Natural killer cell (primary cell): Measurements from ENCODE around the gene CCDC190. TPM values are rescaled to one million over a fixed set of nuclear protein-coding genes. Genes with fewer than 3 reads are reported as not detected.

ENCODE experiments used
- ATAC-seq, 3 donors: fragments of 150-1000 bp in 2 of 3; fragments of 200-7000 bp in 1 of 3; cut with Tn5 transposase; 1 replicate in 1 of 3; 2 replicates in 2 of 3; pipeline ENCODE4 v1.10.0; 2021; ENCODE audit warnings: mild to moderate bottlenecking in 2 of 3, moderate library complexity in 2 of 3
- DNase-seq, 2 donors: peaks; one replicate each; pipeline versions ENCODE4 v3.0.0 to v3.0.0-alpha.2; 2013 to 2021; ENCODE audit warnings: mixed read lengths in 1 of 2
- H3K27ac ChIP-seq: one replicate; pipeline ENCODE4 v1.5.1; 2013; ENCODE audit warnings: mild to moderate bottlenecking, low read length
- H3K27me3 ChIP-seq: one replicate; pipeline ENCODE4 v1.6.1; 2013; ENCODE audit warnings: low read length; ENCODE audit not compliant: control insufficient read depth, insufficient read depth
- H3K36me3 ChIP-seq: one replicate; pipeline ENCODE4 v1.6.1; 2013; ENCODE audit warnings: low read length; ENCODE audit not compliant: control insufficient read depth, insufficient read depth
- H3K4me1 ChIP-seq: one replicate; pipeline ENCODE4 v1.6.1; 2013; ENCODE audit warnings: low read length; ENCODE audit not compliant: control insufficient read depth, insufficient read depth
- H3K4me3 ChIP-seq: one replicate; pipeline ENCODE4 v1.5.1; 2013; ENCODE audit warnings: low read length
- H3K9me3 ChIP-seq: one replicate; pipeline ENCODE4 v1.6.1; 2013; ENCODE audit warnings: low read length; ENCODE audit not compliant: control insufficient read depth, insufficient read depth
- H3K27ac Mint-ChIP-seq, 2 donors: one replicate each; pipeline ENCODE4 v1.8.0; 2022; ENCODE audit warnings: mild to moderate bottlenecking in 2 of 2, mixed read lengths in 2 of 2, moderate library complexity in 1 of 2
- H3K27me3 Mint-ChIP-seq, 2 donors: one replicate each; pipeline ENCODE4 v1.8.0; 2022; ENCODE audit warnings: low read depth in 2 of 2, mixed read lengths in 2 of 2
- H3K36me3 Mint-ChIP-seq: one replicate; pipeline ENCODE4 v1.8.0; 2022; ENCODE audit warnings: mixed read lengths
- H3K4me1 Mint-ChIP-seq, 2 donors: one replicate each; pipeline ENCODE4 v1.8.0; 2022; ENCODE audit warnings: mixed read lengths in 2 of 2
- H3K4me3 Mint-ChIP-seq: one replicate; pipeline ENCODE4 v1.8.0; 2022; ENCODE audit warnings: mild to moderate bottlenecking, moderate library complexity, mixed read lengths
- H3K9me3 Mint-ChIP-seq, 2 donors: one replicate each; pipeline ENCODE4 v1.8.0; 2022; ENCODE audit warnings: mixed read lengths in 2 of 2
- WGBS: methylation state at CpG from one replicate; pipeline ENCODE4 v1.1.7; 2013; ENCODE audit warnings: missing lambda C conversion rate; ENCODE audit not compliant: insufficient coverage; 5-methylcytosine and 5-hydroxymethylcytosine counted together
- intact Hi-C: fragments of 100-400 bp; cut with micrococcal nuclease; formaldehyde crosslinking; loops from one replicate; pipeline ENCODE4 v1.14.2; 2022
- total RNA-seq, 4 donors: library from RNA; stranded (reverse); fragments of 120-200 nt in 1 of 4; gene quantifications; one replicate each; pipeline versions ENCODE4 v1.2.3 to v1.2.4, GENCODE V29; 2013 to 2022
- TF ChIP-seq, protein P1 (sequence below): fragments of 200-600 bp; IDR thresholded peaks from one replicate; pipeline ENCODE4 v1.8.0; 2022; ENCODE audit warnings: antibody characterized with exemption

Gene CCDC190
- total RNA-seq, 3 donors from 2014 or later (not counting 1 experiment from before 2014, with no cell fraction given): not detected

DNA sequence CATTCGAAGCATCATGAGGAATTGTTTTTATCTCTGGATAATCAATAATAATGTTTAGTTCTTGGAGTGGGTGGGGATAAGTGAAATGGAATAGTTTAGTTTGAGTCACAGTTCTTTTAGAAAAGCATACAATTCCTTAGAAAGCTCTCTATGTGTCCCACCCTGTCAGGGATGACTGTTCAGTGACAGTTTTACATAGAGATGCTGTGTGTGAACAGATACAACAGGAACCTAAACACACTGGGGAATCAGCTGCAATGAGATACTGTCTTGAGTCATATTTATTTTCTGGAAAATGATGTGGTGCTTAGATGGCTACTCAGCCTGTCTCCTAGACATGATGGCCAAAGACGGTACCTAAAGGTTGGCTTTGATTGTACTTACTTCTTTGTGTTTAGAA lies 25.7 kb upstream of the CCDC190 start:
- Histone ChIP-seq H3K9me3 (no peaks in the 10 kb centered on the region), H3K27me3 (peaks cover 2% of the 10 kb centered on the region), H3K4me1 (no peaks in the 10 kb centered on the region), H3K36me3 (no peaks in the 10 kb centered on the region), H3K4me3 (no peak overlapping the region), H3K27ac (no peak overlapping the region)
- Mint-ChIP-seq H3K27ac (no peak overlapping the region), H3K27me3 (peaks cover 15 to 53% of the 10 kb centered on the region in 2 donors), H3K9me3 (no peaks in the 10 kb centered on the region), H3K4me3 (no peak overlapping the region), H3K4me1 (no peaks in the 10 kb centered on the region), H3K36me3 (no peaks in the 10 kb centered on the region)
- no peak for DNase-seq
- intact Hi-C loops: no loop called here
- WGBS: 93% methylated on average over 2 of the region's 2 CpGs
- TF ChIP-seq, protein P1, sequence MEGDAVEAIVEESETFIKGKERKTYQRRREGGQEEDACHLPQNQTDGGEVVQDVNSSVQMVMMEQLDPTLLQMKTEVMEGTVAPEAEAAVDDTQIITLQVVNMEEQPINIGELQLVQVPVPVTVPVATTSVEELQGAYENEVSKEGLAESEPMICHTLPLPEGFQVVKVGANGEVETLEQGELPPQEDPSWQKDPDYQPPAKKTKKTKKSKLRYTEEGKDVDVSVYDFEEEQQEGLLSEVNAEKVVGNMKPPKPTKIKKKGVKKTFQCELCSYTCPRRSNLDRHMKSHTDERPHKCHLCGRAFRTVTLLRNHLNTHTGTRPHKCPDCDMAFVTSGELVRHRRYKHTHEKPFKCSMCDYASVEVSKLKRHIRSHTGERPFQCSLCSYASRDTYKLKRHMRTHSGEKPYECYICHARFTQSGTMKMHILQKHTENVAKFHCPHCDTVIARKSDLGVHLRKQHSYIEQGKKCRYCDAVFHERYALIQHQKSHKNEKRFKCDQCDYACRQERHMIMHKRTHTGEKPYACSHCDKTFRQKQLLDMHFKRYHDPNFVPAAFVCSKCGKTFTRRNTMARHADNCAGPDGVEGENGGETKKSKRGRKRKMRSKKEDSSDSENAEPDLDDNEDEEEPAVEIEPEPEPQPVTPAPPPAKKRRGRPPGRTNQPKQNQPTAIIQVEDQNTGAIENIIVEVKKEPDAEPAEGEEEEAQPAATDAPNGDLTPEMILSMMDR: no peak
- ATAC-seq: no peak

DNA sequence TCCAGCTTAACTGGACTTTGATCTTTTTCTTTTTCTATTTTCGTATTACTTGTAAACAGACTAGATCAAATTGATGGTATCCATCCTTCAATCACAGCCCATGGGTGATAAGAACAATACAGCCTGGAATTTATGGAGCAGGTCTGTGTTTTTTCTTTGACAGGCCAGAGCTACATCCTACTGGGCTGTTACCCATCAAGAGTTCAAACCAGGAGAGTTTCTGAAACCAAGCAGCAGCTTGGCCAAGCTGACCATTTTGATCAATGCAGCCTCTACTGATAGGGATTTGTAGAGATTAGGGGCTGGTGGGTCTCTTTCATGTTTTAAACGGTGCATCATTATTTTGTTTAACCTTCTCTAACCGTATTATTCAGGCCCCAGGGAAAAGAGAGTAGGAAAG lies 24.3 kb upstream of the CCDC190 start:
- WGBS: 88% methylated on average over 1 of the region's 3 CpGs
- H3K9me3 ChIP-seq: no peaks in the 10 kb centered on the region

DNA sequence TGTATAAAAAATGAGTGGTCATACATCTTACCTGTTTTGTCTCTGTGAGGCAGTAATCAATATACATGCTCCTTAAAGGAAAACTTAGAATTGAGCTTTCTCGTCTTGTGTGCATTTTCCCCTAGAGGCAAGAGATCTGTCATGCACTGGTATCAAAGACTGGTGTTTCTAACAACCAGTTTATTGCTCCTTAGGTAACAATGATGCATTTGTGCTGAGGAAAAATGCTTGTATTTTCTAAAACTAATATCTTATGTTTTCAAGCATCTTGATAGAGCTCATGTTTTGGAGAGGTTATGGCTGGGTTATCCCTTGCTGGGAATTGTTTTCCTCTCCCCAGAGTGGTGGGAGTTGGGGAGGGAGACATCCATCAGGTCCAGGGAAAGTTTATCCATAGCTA lies 23.9 kb upstream of the CCDC190 start:
- Mint-ChIP-seq H3K4me3 (no peak overlapping the region), H3K9me3 (no peaks in the 10 kb centered on the region), H3K27me3 (peaks cover 13 to 38% of the 10 kb centered on the region in 2 donors), H3K36me3 (no peaks in the 10 kb centered on the region), H3K4me1 (no peaks in the 10 kb centered on the region), H3K27ac (no peak overlapping the region)
- Histone ChIP-seq H3K4me1 (no peaks in the 10 kb centered on the region), H3K4me3 (no peak overlapping the region), H3K27ac (no peak overlapping the region), H3K9me3 (no peaks in the 10 kb centered on the region), H3K27me3 (no peaks in the 10 kb centered on the region), H3K36me3 (no peaks in the 10 kb centered on the region)
- intact Hi-C loops: no loop called here
- WGBS: 100% methylated on average over 1 of the region's 1 CpG
- no peak for DNase-seq
- TF ChIP-seq, protein P1: no peak
- no peak for ATAC-seq

More for the DNA sequence above, 24.3 kb upstream of the CCDC190 start:
- no peak for DNase-seq
- Histone ChIP-seq H3K4me1 (no peaks in the 10 kb centered on the region), H3K27ac (no peak overlapping the region), H3K36me3 (no peaks in the 10 kb centered on the region), H3K27me3 (no peaks in the 10 kb centered on the region), H3K4me3 (no peak overlapping the region)
- no peaks in the 10 kb centered on the region for H3K36me3 Mint-ChIP-seq
- peaks cover 15 to 43% of the 10 kb centered on the region in 2 donors for H3K27me3 Mint-ChIP-seq
- no peaks in the 10 kb centered on the region for H3K4me1 Mint-ChIP-seq
- intact Hi-C loops: no loop called here
- ATAC-seq: no peak
- no peaks in the 10 kb centered on the region for H3K9me3 Mint-ChIP-seq
- TF ChIP-seq, protein P1: no peak
- no peak overlapping the region for H3K4me3 Mint-ChIP-seq
- no peak overlapping the region for H3K27ac Mint-ChIP-seq

DNA sequence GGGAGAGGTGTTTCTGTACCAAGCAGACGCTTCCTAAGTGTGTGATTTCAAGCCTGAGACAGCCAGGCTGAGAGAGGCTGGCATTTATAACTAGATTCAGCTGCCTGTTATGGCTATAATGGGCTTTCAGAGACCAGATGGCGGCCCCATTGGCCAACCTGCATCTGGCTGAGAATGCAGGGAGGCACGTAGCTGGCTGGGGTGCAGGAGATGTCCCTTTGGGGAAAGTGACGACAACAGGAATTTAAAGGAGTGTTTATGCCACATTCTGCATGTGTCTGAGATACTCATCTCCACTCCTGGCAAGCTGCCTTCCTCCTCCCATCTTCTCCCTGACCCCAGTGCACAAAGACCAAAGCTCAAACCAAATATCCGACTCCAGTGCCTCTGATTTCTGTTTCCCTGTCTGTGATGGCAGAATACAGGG lies 21.3 kb upstream of the CCDC190 start:
- Mint-ChIP-seq H3K36me3 (no peaks in the 10 kb centered on the region), H3K27ac (no peak overlapping the region), H3K9me3 (no peaks in the 10 kb centered on the region), H3K27me3 (peaks cover 17 to 46% of the 10 kb centered on the region in 2 donors), H3K4me1 (no peaks in the 10 kb centered on the region), H3K4me3 (no peak overlapping the region)
- intact Hi-C loops: no loop called here
- Histone ChIP-seq H3K27me3 (no peaks in the 10 kb centered on the region), H3K4me3 (no peak overlapping the region), H3K36me3 (no peaks in the 10 kb centered on the region), H3K9me3 (no peaks in the 10 kb centered on the region), H3K4me1 (no peaks in the 10 kb centered on the region), H3K27ac (no peak overlapping the region)
- TF ChIP-seq, protein P1: no peak
- ATAC-seq (no peak), DNase-seq (no peak)
- 72% methylated on average over 5 of the region's 5 CpGs for WGBS
